ENCODE data around the gene BRF1.

- no peak for TF ChIP-seq CTCF (IDR thresholded peaks at IDR 0.05)
- TF ChIP-seq ZNF512 (CRISPR knock-in tag; IDR thresholded peaks at IDR 0.05; ENCODE audit: borderline replicate concordance) = no peak
- no peak for TF ChIP-seq SP1 (CRISPR knock-in tag; conservative IDR thresholded peaks at IDR 0.05)
- no peak for TF ChIP-seq PRRX2 (CRISPR knock-in tag; IDR thresholded peaks at IDR 0.05)
- TF ChIP-seq TEAD1 (CRISPR knock-in tag; IDR thresholded peaks at IDR 0.05) = no peak
- TF ChIP-seq FOXP4 (CRISPR knock-in tag; IDR thresholded peaks at IDR 0.05) = no peak
- TF ChIP-seq NR1H2 (CRISPR knock-in tag; IDR thresholded peaks at IDR 0.05) = no peak
- no peak for TF ChIP-seq PREB (CRISPR knock-in tag; IDR thresholded peaks at IDR 0.05; ENCODE audit: borderline replicate concordance)
- no peak for TF ChIP-seq E2F5 (CRISPR knock-in tag; IDR thresholded peaks at IDR 0.05)
Measured at GRCh38 chr14:105161964-105162668, 138.7 kb downstream of the BRF1 start.

Measured in WTC11 (cell line).